Measurements from ENCODE around the gene FAHD2A.
"Not testable (repeated sequence)": the region's sequence is repeated elsewhere in the genome, so short reads cannot be mapped to it uniquely, and the experiment has no call there.

The FAHD2A gene

GRCh38 chr2:95414015-95414594 is 11.6 kb downstream of the FAHD2A start:
- not testable (repeated sequence) for H3K79me2 ChIP-seq (ENCODE audit: control insufficient read depth, low read length); H4K20me1 ChIP-seq (ENCODE audit: control insufficient read depth, insufficient read depth, low read depth, low read length); H3F3A ChIP-seq (ENCODE audit: control insufficient read depth, insufficient read depth); H3K27me3 ChIP-seq (ENCODE audit: control insufficient read depth, low read length); H3K4me2 ChIP-seq (ENCODE audit: low read length); H3K9me2 ChIP-seq (replicated peaks; ENCODE audit: control insufficient read depth, low read length); H3K4me3 ChIP-seq (ENCODE audit: low read length); H3K27ac ChIP-seq (ENCODE audit: low read depth, low read length); H3K4me1 ChIP-seq (ENCODE audit: control insufficient read depth, low read length); H3K36me3 ChIP-seq (ENCODE audit: control insufficient read depth, low read length); H3K9me3 ChIP-seq (ENCODE audit: control insufficient read depth, insufficient read depth, low read length)
- TF ChIP-seq, protein P1, sequence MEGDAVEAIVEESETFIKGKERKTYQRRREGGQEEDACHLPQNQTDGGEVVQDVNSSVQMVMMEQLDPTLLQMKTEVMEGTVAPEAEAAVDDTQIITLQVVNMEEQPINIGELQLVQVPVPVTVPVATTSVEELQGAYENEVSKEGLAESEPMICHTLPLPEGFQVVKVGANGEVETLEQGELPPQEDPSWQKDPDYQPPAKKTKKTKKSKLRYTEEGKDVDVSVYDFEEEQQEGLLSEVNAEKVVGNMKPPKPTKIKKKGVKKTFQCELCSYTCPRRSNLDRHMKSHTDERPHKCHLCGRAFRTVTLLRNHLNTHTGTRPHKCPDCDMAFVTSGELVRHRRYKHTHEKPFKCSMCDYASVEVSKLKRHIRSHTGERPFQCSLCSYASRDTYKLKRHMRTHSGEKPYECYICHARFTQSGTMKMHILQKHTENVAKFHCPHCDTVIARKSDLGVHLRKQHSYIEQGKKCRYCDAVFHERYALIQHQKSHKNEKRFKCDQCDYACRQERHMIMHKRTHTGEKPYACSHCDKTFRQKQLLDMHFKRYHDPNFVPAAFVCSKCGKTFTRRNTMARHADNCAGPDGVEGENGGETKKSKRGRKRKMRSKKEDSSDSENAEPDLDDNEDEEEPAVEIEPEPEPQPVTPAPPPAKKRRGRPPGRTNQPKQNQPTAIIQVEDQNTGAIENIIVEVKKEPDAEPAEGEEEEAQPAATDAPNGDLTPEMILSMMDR (IDR thresholded peaks at IDR 0.05; ENCODE audit: low read depth, low read length, poor library complexity, severe bottlenecking): peak; percentile 77

DNA sequence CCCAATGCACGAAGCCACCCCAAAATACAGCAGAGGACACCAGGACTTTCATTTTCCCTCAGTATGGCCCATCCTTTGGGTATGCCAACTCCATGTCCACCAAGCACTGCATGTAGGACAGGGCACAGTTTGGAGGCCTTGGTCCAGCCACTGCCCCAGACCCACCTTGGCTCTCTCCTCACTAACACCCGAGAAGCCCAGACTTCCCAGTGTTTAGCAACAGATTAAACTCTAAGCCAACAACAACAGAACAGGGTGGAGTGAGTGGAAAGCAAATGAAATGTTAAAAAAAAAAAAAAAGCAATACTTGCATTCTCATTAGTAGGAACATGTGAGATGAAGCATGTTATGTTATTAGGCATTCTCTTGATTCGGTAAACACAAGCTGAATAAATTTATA is 12.6 kb downstream of the FAHD2A start:
- not testable (repeated sequence) for H3K9me3 ChIP-seq (ENCODE audit: control insufficient read depth, insufficient read depth, low read length); H3K4me3 ChIP-seq (ENCODE audit: low read length); H4K20me1 ChIP-seq (ENCODE audit: control insufficient read depth, insufficient read depth, low read depth, low read length); H3K4me1 ChIP-seq (ENCODE audit: control insufficient read depth, low read length); H3K27me3 ChIP-seq (ENCODE audit: control insufficient read depth, low read length); H3K27ac ChIP-seq (ENCODE audit: low read depth, low read length); H3K4me2 ChIP-seq (ENCODE audit: low read length); H3K9me2 ChIP-seq (replicated peaks; ENCODE audit: control insufficient read depth, low read length); H3F3A ChIP-seq (ENCODE audit: control insufficient read depth, insufficient read depth); H3K36me3 ChIP-seq (ENCODE audit: control insufficient read depth, low read length); H3K79me2 ChIP-seq (ENCODE audit: control insufficient read depth, low read length)

DNA sequence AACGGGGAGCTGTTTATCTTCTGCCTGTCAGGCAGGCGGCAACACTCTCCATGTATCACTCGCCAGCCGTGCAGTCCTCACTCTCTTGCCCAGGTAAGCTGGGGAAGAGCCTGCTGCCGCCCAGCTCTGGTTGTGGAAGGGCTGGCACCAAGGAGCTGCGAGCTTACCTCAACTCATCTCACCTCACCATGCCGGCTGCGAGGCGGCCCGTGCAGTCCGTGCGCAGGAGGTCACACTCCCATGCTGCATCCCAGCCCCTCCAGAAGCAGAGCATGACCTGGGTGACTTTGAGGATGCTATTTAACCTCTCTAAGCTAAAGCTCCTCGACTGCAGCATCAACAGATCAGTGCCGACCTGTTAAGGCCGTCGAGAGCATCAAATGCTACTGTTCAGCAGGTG is 13.1 kb downstream of the FAHD2A start:
- not testable (repeated sequence) for H3F3A ChIP-seq (ENCODE audit: control insufficient read depth, insufficient read depth); H3K9me3 ChIP-seq (ENCODE audit: control insufficient read depth, insufficient read depth, low read length); H3K36me3 ChIP-seq (ENCODE audit: control insufficient read depth, low read length)

DNA sequence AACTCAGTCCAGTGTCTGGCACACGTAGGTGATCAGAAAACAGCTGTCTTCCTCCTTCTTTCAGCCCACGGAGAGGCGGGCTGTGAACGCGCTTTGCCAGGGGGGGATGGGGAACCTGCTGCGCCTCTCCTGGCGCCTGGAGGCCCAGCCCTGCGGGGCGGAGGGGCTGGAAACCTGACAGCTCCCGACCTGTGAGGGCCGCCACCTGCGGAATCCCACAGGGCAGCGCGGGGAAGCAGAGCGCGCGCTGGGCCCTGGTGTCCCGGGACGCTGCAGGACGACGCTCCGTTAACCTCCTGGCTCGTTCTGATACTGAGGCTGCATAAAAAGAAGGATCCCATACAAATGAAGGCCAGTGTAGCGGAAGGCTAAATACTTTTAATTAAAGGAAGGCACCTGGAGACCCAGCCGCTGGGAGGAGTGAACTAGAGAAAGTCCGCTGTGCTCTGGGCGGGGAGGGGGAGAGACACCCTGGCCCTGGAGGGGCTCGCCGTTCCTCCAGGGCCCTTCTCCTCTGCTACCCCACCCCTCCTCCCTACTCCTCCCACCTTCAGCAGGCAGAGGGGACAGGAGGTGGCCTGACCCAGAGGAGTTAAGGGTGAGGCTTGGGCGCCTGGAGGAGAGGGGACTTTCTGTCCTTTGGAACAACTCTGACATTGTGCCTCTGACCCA is 24.8 kb downstream of the FAHD2A start:
- not testable (repeated sequence) for H3F3A ChIP-seq (ENCODE audit: control insufficient read depth, insufficient read depth); H3K4me3 ChIP-seq (ENCODE audit: low read length); H3K27ac ChIP-seq (ENCODE audit: low read depth, low read length); H3K9me3 ChIP-seq (ENCODE audit: control insufficient read depth, insufficient read depth, low read length); H3K4me1 ChIP-seq (ENCODE audit: control insufficient read depth, low read length); H3K9me2 ChIP-seq (replicated peaks; ENCODE audit: control insufficient read depth, low read length); H3K79me2 ChIP-seq (ENCODE audit: control insufficient read depth, low read length); H4K20me1 ChIP-seq (ENCODE audit: control insufficient read depth, insufficient read depth, low read depth, low read length); H3K4me2 ChIP-seq (ENCODE audit: low read length); H3K36me3 ChIP-seq (ENCODE audit: control insufficient read depth, low read length); H3K27me3 ChIP-seq (ENCODE audit: control insufficient read depth, low read length)

More for the DNA sequence above, 13.1 kb downstream of the FAHD2A start:
- not testable (repeated sequence) for H3K27me3 ChIP-seq (ENCODE audit: control insufficient read depth, low read length); H3K4me1 ChIP-seq (ENCODE audit: control insufficient read depth, low read length); H3K9me2 ChIP-seq (replicated peaks; ENCODE audit: control insufficient read depth, low read length); H3K79me2 ChIP-seq (ENCODE audit: control insufficient read depth, low read length); H4K20me1 ChIP-seq (ENCODE audit: control insufficient read depth, insufficient read depth, low read depth, low read length); H3K4me2 ChIP-seq (ENCODE audit: low read length); H3K4me3 ChIP-seq (ENCODE audit: low read length); H3K27ac ChIP-seq (ENCODE audit: low read depth, low read length)

- H3F3A ChIP-seq (ENCODE audit: control insufficient read depth, insufficient read depth); H3K9me3 ChIP-seq (ENCODE audit: control insufficient read depth, insufficient read depth, low read length); H3K4me1 ChIP-seq (ENCODE audit: control insufficient read depth, low read length); H3K36me3 ChIP-seq (ENCODE audit: control insufficient read depth, low read length); H4K20me1 ChIP-seq (ENCODE audit: control insufficient read depth, insufficient read depth, low read depth, low read length); H3K9me2 ChIP-seq (replicated peaks; ENCODE audit: control insufficient read depth, low read length); H3K79me2 ChIP-seq (ENCODE audit: control insufficient read depth, low read length); H3K27ac ChIP-seq (ENCODE audit: low read depth, low read length); H3K4me3 ChIP-seq (ENCODE audit: low read length); H3K4me2 ChIP-seq (ENCODE audit: low read length); H3K27me3 ChIP-seq (ENCODE audit: control insufficient read depth, low read length): not testable (repeated sequence)
Measured at GRCh38 chr2:95429748-95430467, 27.4 kb downstream of the FAHD2A start.

- H3K9me2 ChIP-seq (replicated peaks; ENCODE audit: control insufficient read depth, low read length); H3K36me3 ChIP-seq (ENCODE audit: control insufficient read depth, low read length); H3K9me3 ChIP-seq (ENCODE audit: control insufficient read depth, insufficient read depth, low read length): not testable (repeated sequence)
Measured at GRCh38 chr2:95433373-95433772, 30.9 kb downstream of the FAHD2A start.

DNA sequence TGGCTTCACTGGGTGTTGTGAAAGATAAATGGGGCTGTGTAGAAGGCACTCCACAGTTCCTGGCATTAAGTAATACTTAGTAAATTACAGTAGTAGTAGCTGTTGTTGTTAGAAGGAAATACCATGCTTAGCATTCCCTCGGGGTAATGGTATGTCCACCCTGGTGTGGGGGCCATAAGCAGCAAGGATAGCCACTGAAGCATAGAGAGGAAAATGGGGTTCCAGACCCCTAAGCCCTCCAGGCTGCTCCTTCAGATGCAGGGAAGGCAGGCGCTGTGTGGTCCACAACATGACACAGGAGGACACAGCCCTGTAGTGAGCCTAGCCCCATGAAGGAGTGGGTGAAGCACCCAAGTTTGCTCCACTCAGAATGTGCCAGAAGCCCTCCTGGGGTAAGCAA is 31.5 kb downstream of the FAHD2A start:
- not testable (repeated sequence) for H3K9me2 ChIP-seq (replicated peaks; ENCODE audit: control insufficient read depth, low read length)

More at GRCh38 chr2:95433373-95433772, 30.9 kb downstream of the FAHD2A start:
- H3K79me2 ChIP-seq (ENCODE audit: control insufficient read depth, low read length); H3K4me2 ChIP-seq (ENCODE audit: low read length); H3K27me3 ChIP-seq (ENCODE audit: control insufficient read depth, low read length); H3K4me3 ChIP-seq (ENCODE audit: low read length); H4K20me1 ChIP-seq (ENCODE audit: control insufficient read depth, insufficient read depth, low read depth, low read length); H3F3A ChIP-seq (ENCODE audit: control insufficient read depth, insufficient read depth); H3K27ac ChIP-seq (ENCODE audit: low read depth, low read length); H3K4me1 ChIP-seq (ENCODE audit: control insufficient read depth, low read length): not testable (repeated sequence)

More for the DNA sequence above, 31.5 kb downstream of the FAHD2A start:
- H3F3A ChIP-seq (ENCODE audit: control insufficient read depth, insufficient read depth); H3K79me2 ChIP-seq (ENCODE audit: control insufficient read depth, low read length); H4K20me1 ChIP-seq (ENCODE audit: control insufficient read depth, insufficient read depth, low read depth, low read length); H3K4me1 ChIP-seq (ENCODE audit: control insufficient read depth, low read length); H3K4me2 ChIP-seq (ENCODE audit: low read length); H3K36me3 ChIP-seq (ENCODE audit: control insufficient read depth, low read length); H3K4me3 ChIP-seq (ENCODE audit: low read length); H3K9me3 ChIP-seq (ENCODE audit: control insufficient read depth, insufficient read depth, low read length); H3K27ac ChIP-seq (ENCODE audit: low read depth, low read length); H3K27me3 ChIP-seq (ENCODE audit: control insufficient read depth, low read length): not testable (repeated sequence)
